BLaER1 (cell line): ENCODE results near the gene EXOC6B.

Source experiments
- H3K27ac ChIP-seq: shearing (Covaris generic); formaldehyde crosslinking; 2 replicates; pipeline ENCODE4 v1.8.1; 2022
- H3K27me3 ChIP-seq: shearing (Covaris generic); formaldehyde crosslinking; 2 replicates; pipeline ENCODE4 v1.8.1; 2022
- H3K36me3 ChIP-seq: shearing (Covaris generic); formaldehyde crosslinking; 2 replicates; pipeline ENCODE4 v1.8.1; 2022
- H3K4me1 ChIP-seq: shearing (Covaris generic); formaldehyde crosslinking; 2 replicates; pipeline ENCODE4 v1.8.1; 2022
- H3K4me2 ChIP-seq: shearing (Covaris generic); formaldehyde crosslinking; 2 replicates; pipeline ENCODE4 v1.8.1; 2022
- H3K4me3 ChIP-seq: shearing (Covaris generic); formaldehyde crosslinking; 2 replicates; pipeline ENCODE4 v1.8.1; 2022
- H3K9ac ChIP-seq: shearing (Covaris generic); formaldehyde crosslinking; 2 replicates; pipeline ENCODE4 v1.8.1; 2022
- H3K9me3 ChIP-seq: shearing (Covaris generic); formaldehyde crosslinking; 2 replicates; pipeline ENCODE4 v1.8.1; 2022
- H4K20me1 ChIP-seq: shearing (Covaris generic); formaldehyde crosslinking; 2 replicates; pipeline ENCODE4 v1.8.1; 2022
- Cebpa-rat ChIP-seq: shearing (Covaris generic); IDR thresholded peaks from 2 replicates; pipeline ENCODE4 v1.8.1; 2022

The EXOC6B gene

DNA sequence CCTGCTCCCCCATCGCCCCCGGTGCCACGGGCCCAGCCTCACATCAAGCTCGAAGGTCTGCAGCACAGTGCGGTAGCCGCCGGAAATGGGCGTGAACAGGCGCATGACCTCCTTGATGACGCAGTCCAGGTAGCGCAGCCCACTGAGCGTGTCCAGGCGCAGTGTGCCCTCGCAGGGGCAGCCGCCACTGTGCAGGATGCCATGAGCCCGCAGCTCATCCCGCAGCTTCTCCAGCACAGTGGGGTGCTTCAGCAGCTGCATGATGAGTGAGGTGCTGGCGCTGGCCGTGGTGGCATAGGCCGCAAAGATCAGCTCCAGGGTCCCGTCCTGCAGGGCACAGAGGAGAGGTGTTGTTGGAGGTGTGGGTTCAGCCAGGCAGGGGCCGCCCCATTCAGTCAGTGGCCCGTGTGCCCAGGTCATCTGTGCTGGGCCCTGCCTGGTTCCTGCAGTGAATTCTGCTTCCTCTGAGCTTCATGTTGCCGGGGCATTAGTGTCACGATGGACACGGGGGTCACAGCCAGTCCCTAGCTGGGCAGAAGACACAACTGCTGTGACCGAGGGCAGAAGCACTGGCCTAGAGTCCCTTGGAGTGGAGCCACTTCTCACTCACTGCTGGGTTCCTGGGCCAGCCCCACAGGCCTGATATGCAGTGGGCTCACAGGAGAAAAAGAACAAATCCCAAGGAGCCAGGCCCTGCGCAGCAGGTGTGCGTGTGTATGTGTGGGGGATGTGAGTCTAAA, 692.7 kb downstream of the EXOC6B start:
- peak overlapping the region; percentile 59 for H3K4me2 ChIP-seq
- no peaks in the 10 kb centered on the region for H3K36me3 ChIP-seq
- H3K9ac ChIP-seq: no peak overlapping the region
- H3K27me3 ChIP-seq: no peaks in the 10 kb centered on the region
- no peak for TF ChIP-seq Cebpa-rat
- peaks cover 61% of the 10 kb centered on the region for H3K4me1 ChIP-seq
- H3K27ac ChIP-seq: no peak overlapping the region
- no peaks in the 10 kb centered on the region for H4K20me1 ChIP-seq
- H3K4me3 ChIP-seq: no peak overlapping the region
- H3K9me3 ChIP-seq: no peaks in the 10 kb centered on the region

DNA sequence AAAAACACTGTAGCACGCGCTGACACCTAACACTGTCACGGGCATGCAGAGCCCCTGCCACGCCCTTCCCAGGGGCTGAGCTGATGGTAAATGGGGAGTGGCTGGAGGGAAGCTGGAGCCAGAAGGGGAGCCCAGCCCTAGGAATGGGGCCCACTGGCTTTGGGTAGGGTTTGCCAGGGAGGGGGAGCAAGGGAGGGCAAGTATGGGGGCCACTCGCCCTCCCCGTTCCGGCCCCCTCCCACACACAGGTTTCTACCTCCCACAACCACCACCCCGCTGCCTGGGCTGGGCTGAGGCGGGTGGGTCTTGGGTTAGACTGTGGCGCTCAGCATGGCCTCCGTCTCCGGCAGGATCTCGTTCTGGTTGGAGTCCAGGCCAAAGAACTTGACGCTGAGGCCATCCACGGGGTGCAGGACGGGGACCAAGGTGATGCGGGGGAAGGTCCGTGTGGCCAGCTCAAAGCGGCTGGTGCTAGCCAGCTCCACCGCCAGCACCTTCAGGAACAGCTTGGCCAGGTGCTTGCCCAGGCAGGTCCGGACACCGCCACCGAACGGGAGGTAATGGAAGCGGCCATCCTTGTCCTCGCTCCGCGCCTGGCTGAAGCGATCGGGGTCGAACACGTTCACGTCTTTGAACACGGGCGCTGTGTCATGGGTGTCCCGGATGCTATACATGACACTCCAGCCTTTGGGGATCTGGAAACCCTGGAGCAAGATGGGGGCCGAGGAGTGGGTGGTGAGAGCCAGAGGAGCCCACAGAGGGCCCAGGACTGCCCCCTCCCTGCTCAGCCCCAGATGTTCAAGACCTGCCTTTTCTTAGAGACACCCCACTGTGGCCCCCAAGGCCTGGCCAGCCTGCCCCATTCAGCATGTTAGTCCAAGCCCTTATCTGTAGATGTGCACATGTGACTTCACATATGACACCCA, 693.7 kb downstream of the EXOC6B start:
- Histone ChIP-seq H4K20me1 (no peaks in the 10 kb centered on the region), H3K4me1 (peaks cover 65% of the 10 kb centered on the region), H3K27ac (no peak overlapping the region), H3K27me3 (no peaks in the 10 kb centered on the region), H3K9ac (no peak overlapping the region), H3K36me3 (no peaks in the 10 kb centered on the region), H3K9me3 (no peaks in the 10 kb centered on the region), H3K4me3 (no peak overlapping the region), H3K4me2 (no peak overlapping the region)
- no peak for TF ChIP-seq Cebpa-rat

- Histone ChIP-seq H3K4me3 (no peak overlapping the region), H3K4me2 (peak overlapping the region; percentile 56), H3K4me1 (peaks cover 71% of the 10 kb centered on the region), H3K36me3 (no peaks in the 10 kb centered on the region), H3K27ac (no peak overlapping the region), H3K9me3 (no peaks in the 10 kb centered on the region), H4K20me1 (no peaks in the 10 kb centered on the region), H3K9ac (no peak overlapping the region), H3K27me3 (no peaks in the 10 kb centered on the region)
- TF ChIP-seq Cebpa-rat: no peak
Measured at GRCh38 chr2:72131371-72131891, 694.4 kb downstream of the EXOC6B start.

DNA sequence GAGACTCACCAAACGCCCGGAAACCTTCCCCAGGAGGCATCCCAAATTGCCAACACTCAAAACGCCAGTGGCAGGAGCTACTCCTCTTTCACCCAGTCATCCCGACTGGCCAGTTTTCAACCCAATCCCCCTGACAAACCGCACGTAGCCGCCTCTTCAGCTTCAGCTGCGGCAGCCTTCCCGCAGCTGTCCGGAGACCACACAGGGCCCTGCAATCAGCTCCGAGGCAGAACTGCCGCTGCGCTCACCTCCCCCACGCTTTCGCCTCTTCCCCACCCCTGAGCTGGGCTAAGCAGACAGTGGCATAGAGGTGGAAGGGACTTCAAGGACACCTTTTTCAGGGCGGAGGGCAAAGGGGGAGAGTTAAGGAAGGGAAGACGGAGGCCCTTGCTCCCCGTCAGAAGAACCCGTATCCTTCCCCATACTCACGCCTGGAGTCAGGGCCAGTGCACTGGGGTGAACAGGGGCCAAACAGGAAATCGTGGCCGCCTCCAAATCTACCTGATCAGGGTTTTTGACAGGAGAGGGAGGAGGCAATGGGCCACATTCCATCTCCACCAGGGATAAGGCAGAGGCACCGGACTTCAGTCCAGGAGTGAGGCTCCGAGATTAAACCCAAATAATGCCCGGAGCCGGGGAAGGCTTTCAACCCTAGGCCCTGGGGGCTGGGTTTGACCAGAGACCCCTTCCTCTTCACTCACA, 695.0 kb downstream of the EXOC6B start:
- no peaks in the 10 kb centered on the region for H3K36me3 ChIP-seq
- no peak for TF ChIP-seq Cebpa-rat
- no peak overlapping the region for H3K27ac ChIP-seq
- H3K9ac ChIP-seq: no peak overlapping the region
- no peaks in the 10 kb centered on the region for H3K27me3 ChIP-seq
- no peaks in the 10 kb centered on the region for H4K20me1 ChIP-seq
- peaks cover 77% of the 10 kb centered on the region for H3K4me1 ChIP-seq
- no peak overlapping the region for H3K4me3 ChIP-seq
- peak overlapping the region; percentile 56 for H3K4me2 ChIP-seq
- no peaks in the 10 kb centered on the region for H3K9me3 ChIP-seq

- TF ChIP-seq Cebpa-rat: no peak
- Histone ChIP-seq H4K20me1 (no peaks in the 10 kb centered on the region), H3K27me3 (no peaks in the 10 kb centered on the region), H3K4me1 (peaks cover 85% of the 10 kb centered on the region), H3K4me2 (peak overlapping the region; percentile 56), H3K36me3 (no peaks in the 10 kb centered on the region), H3K9me3 (no peaks in the 10 kb centered on the region), H3K4me3 (no peak overlapping the region), H3K27ac (0 out of 2 replicates have a peak overlapping the region, but pooled peaks have one; percentile 7), H3K9ac (no peak overlapping the region)
Measured at GRCh38 chr2:72129681-72130340, 696.0 kb downstream of the EXOC6B start.

- no peaks in the 10 kb centered on the region for H4K20me1 ChIP-seq
- H3K4me3 ChIP-seq: no peak overlapping the region
- H3K27me3 ChIP-seq: no peaks in the 10 kb centered on the region
- H3K9ac ChIP-seq: no peak overlapping the region
- no peaks in the 10 kb centered on the region for H3K9me3 ChIP-seq
- H3K27ac ChIP-seq: no peak overlapping the region
- TF ChIP-seq Cebpa-rat: no peak
- no peaks in the 10 kb centered on the region for H3K36me3 ChIP-seq
- peak overlapping the region; percentile 10 for H3K4me2 ChIP-seq
- peaks cover 76% of the 10 kb centered on the region for H3K4me1 ChIP-seq
Measured at GRCh38 chr2:72128843-72129227, 697.0 kb downstream of the EXOC6B start.

- H3K27me3 ChIP-seq: no peaks in the 10 kb centered on the region
- H3K4me1 ChIP-seq: peaks cover 70% of the 10 kb centered on the region
- H3K27ac ChIP-seq: peak overlapping the region; percentile 83; the same call in 1 of the 2 replicates
- peak overlapping the region; percentile 77 for H3K4me2 ChIP-seq
- H3K36me3 ChIP-seq: no peaks in the 10 kb centered on the region
- H3K9ac ChIP-seq: no peak overlapping the region
- no peaks in the 10 kb centered on the region for H4K20me1 ChIP-seq
- H3K4me3 ChIP-seq: no peak overlapping the region
- no peaks in the 10 kb centered on the region for H3K9me3 ChIP-seq
- no peak for TF ChIP-seq Cebpa-rat
Measured at GRCh38 chr2:72128059-72128842, 697.6 kb downstream of the EXOC6B start.

GRCh38 chr2:72127401-72128058, 698.3 kb downstream of the EXOC6B start:
- Histone ChIP-seq H4K20me1 (no peaks in the 10 kb centered on the region), H3K4me3 (no peak overlapping the region), H3K9ac (no peak overlapping the region), H3K27me3 (no peaks in the 10 kb centered on the region), H3K9me3 (peaks cover 4% of the 10 kb centered on the region; the same call in 1 of the 2 replicates), H3K4me1 (peaks cover 67% of the 10 kb centered on the region), H3K36me3 (no peaks in the 10 kb centered on the region), H3K4me2 (peak overlapping the region; percentile 77), H3K27ac (peak overlapping the region; percentile 83)
- no peak for TF ChIP-seq Cebpa-rat
